NCI-H146 treated with DMSO at 0.1 percent for 48 hours (cell line): ENCODE data around the gene CD300LG.
A peak's percentile ranks its signal among the peaks of the same experiment; 100 is the strongest.
"Not testable (repeated sequence)": the region's sequence is repeated elsewhere in the genome, so short reads cannot be mapped to it uniquely, and the experiment has no call there.

ENCODE experiments used
- DNase-seq: peaks from one replicate; lab custom pipeline; 2025; ENCODE audit not compliant: unreplicated experiment; lab: John Stamatoyannopoulos, UW

Gene CD300LG

DNA sequence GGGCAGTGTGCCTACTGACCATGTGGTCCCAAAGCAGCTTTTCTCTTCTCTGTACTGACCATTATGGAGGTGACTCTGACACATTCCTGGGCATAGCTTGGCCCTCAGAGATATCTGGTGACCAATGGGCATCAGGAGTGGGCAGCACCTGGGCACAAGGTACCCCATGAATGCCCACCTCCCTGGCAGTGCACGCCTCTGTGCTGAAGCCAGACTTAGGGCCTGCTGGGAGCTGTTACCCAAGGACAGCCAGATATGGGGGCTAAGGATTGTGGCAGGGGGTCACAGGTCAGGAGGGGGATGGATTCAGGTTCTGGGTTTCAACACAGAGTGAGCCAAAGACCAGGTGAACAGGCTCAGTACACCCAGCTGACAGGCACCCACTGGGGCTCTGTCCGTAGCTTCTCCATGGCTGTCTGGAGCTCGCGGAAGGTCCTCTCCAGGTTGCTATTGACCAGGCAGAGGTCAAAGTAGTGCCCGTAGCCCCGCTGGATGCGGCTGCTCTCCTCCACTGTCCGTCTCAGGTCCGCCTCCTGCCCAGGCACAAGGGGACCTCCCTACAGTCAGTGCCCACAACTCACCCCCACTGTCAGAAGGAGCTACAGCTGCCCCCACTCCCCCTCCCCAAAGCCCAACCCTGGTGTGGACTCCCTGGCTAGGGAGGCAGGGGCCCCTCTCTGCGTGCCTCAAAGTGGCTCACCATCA lies 30.6 kb downstream of the CD300LG start:
- DNase-seq: no peak

DNA sequence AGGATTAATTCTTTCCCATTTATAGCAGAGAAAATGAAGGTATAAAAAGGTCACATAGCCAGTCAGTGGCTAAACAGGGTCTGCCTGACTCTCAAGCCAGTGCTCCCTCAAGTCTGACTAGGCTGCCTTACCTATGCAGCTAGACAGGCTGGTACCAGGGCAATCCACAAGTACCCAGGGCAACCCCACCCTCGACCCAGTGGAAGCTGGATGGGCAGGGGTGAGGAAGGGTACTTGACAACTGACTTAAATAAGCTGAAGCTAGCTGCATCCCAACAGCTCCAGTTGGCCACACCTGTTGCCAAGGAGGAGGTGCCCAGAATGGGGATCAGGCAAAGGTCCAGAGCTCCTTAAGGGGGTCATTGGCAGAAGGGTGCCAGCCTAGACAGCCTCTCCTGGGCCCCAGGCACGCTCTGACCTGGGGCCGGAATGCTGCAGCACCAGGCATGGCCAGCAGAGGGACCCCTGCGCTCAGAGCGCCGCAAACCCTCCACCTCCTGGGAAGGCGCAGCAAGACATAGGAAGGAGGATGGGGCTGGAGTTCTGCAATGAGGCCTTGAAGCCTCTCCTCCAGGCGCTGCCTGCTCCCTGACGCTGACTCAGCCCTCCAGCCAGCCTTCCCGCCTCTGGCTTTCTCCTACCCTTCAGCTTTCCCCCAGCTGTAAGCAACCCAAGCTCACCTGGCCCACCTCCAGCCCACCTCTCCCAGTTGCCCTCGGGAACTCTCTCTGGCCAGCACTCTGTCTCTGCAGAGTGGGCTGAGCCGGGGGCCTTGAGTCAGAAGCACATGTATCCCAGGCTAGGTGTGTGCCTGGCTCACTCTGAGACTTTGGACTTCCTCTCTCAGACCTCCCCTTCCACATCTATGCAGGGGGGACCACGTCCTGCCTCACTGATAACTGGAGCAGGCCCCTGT lies 31.5 kb downstream of the CD300LG start:
- DNase-seq: peak; percentile 24

DNA sequence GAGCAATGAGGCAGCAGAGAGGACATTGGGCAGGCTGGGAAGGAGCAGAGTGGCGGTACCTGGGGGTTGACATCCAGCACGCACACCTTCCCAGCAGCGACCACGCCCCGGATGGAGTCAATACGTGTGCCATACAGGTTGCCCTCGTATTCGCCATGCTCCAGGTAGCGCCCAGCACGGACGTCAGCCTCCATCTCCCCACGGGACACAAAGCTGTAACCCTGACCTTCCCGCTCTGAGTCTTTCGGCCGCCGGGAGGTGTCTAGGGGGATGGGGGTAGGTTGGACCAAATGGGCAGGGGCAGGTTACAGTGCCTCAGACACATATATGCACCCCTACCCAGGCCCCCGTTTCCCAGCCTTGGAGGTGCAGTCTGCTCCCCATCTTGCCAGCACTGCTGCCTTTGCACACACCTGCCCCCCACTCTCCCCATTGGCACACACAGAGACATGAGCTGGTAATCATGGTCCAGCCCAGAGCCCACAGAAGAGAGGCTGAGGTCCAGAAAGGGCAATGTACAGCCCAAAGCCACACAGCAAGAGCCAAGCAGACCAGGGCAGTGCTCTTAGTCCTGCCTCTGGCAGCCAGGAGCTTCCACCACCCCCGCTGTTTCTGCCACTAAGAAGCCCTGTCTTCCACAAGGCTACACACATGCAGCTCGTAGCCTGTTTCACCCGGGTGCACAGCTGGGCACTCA lies 32.9 kb downstream of the CD300LG start:
- DNase-seq: no peak

DNA sequence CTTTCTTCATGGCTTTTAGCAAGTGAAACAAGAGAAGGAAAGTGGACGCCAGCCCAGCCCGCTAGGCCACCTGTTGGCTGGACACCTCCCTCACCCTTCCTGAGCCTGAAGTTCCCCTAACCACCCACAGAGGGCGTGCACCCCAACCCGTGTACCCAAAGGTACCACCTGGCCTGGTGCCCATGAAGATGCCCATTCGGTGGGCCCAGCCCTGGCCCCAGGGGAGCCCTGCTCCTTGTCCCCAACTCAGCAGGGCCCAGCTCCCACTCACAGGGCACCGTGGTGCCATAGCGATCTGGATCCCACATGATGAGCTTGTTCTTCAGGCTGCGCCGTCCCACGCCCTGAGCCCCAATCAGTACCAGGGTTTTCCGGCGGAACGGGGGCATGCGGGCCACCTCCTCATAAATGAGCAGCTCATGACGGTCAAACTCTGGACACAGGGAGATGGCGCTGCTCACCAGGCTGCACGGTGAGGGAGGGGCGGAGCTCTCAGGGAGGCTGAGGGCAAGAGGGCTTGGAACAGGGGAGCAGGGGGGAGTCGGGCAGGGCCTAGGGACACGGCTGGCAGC lies 33.5 kb downstream of the CD300LG start:
- DNase-seq: no peak

DNA sequence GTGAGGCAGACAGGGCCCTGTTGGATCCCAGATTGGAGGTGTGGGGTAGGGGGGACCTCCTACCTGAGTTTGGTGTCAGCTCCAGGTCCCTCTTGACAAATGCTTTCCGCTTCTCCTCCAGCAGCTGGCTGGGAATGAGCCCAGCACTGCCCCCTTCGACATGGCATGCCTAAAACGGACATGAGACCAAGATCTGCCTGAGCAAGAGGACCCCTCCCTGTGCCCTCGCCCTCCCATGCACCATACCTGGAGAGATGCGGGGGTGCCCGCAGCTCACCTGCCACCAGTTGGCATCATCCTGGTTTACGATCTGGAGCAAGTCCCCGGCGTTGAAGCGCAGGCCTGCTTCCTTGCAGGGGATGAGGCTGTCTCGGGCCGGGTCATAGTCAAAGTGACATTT lies 34.2 kb downstream of the CD300LG start:
- DNase-seq: no peak

DNA sequence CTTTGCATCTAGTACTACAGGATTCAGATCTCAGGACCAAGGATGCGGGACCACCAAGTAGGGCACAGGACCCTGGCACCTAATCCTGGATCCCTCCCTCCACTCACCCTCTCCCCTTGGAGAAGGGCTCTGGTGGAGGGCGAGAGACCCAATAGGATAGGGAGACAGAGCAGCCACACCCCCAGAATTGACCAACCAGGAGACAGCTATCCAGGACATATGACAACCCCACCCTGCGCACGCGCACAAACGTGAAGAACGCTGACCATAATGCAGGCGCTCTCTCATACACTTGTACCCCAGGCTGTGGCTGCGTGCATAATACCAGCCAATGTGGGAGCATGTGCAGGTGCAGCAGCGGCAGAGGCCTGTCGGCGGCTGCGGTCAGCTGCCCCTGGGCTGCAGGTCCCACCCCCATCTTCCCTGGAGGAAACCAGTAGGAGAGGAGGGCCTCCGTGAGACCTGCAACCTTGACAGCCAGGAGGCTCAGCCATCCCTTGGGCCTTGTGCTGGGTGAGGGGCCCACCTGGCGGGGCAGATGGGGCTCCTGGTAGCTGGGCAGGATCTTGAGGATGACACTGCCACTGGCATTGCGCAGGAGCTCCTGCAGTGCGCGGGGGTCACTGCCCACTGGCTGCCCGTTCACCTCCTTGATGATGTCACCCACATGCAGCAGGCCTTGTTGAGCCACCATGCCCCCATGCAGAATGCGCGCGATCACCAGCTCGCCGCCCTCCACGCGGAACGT lies 35.0 kb downstream of the CD300LG start:
- no peak for DNase-seq

DNA sequence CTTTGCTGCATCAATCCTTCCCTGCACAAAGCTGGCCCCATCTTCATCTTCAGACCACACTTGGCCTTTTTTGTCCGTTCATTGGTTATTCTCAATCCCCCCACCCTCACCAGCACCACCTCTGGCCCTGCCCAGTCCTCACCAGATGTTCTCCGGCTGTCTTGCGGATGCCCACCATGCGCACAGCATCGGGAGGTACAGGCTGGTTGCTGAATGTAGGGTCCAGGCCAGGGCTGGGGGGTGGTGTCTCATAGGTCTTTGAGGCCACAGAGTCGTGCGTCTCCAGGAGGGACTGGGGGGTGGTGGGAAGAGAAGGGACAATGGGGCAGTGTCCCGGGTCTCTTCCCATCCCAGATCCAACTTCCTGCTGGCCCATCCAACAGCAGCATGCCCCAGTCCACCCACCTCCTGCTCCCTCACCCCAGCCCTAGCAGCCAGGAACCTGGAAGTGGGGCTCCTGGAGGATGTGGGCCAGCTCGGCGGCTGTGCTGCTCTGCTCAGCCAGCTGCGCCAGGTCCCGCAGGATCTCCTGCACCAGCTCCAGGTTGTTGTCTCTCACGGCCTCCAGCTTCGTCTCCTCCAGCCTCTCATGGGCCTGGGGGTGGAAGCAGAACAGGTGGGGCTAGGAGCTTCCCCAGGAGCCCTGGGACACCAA lies 35.9 kb downstream of the CD300LG start:
- no peak for DNase-seq

DNA sequence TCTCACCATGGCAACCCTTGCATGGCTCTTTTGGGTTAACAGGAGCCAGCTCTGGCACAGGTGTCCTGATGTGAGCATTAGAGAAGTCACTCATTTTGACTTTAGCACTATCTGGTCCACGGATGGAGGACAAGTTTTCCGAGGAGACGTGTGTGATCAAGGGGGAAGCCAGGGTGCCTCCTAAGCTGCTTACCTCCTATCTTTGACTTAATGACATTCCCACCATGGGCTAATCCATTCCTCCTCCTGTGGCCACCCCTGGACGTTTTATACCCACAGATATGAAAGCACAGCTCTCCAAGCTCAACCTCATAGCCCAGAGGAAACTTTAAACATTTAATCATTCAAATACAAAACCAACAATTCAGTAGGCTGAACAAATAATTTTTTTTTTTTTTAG lies 41.6 kb downstream of the CD300LG start:
- no peak for DNase-seq

DNA sequence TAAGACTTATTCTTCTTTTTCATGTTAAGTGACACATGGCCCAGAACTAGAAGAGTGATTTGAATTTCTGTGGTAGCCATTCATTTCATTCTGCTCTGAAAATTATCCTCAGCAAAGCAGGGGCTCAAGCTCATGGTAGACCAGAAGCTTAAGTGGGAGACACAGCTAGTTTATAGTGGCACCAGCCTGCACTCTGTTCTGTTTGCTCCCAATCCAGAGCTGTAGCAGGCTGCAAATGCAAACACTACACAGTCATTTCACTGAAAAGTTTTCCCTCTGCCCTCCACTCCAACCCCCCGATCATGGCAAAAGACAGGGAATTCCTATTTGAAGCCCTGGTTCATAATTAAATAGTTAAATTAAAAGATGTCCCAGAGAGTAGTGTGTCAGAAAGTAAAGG lies 43.3 kb downstream of the CD300LG start:
- DNase-seq: no peak

DNA sequence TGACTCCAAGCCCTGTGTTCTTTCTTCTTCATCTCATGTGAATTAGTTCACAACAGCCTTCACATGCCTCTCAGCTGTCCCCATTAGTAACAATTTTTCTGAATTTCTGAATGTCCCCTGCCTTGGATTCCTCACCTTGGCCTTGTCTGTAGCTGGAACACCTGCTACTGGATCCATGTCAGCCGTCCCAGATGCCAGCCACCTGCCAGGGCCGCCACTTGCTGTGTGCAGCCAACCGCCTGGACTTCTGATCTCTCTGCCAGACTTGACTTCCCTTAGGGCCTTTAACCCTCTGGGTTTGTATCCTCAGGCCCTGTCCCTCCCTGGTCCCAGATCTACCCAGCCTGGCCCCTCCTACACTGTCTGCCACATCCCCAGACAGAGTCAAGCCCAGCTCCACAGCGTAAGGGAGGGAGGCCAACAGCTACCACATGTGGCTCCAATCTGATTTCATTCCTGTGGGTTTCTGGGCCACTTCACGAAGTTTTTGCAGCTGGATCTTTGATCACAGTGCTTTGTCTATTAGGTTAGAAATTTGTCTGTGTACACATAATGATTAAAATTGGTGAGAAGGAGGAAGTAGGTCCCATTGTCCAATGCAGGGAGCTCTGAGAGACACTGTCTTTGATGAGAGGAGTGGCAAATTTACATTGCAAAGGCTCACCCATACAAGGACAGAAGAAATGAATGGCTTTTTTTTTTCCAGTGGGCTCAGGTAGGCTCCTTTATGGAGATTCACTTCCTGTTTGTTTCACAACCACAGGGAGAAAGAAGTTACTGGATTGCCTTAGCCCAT lies 45.1 kb downstream of the CD300LG start:
- DNase-seq: no peak

DNA sequence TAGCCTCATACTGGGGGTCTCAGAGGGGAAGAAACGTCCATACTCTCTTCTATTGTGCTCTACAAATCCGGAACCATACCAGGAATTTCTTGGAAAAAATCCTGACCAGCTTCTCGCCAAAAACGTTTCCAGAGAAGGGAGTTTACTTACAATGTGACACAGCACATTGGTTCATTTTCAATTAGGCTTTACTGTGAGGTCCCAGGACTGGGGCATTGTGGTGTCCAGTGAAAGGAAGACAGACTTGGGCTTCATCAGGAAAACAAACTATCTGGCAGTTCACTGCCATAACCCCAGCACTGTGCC lies 45.6 kb downstream of the CD300LG start:
- no peak for DNase-seq

DNA sequence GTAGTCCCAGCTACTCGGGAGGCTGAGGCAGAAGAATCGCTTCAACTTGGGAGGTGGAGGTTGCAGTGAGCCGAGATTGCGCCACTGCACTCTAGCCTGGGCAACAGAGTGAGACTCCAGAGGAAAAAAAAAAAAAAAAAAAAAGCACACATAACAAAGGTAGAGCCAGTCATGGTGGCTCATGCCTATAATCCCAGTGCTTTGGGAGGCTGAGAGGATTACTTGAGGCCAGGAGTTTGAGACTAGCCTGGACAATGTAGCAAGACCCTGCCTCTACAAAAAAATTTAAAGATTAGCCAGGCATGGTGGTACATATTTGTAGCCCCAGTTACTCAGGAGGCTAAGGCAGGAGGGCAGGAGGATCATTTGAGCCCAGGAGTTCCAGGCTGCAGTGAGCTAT lies 47.5 kb downstream of the CD300LG start:
- not testable (repeated sequence) for DNase-seq

DNA sequence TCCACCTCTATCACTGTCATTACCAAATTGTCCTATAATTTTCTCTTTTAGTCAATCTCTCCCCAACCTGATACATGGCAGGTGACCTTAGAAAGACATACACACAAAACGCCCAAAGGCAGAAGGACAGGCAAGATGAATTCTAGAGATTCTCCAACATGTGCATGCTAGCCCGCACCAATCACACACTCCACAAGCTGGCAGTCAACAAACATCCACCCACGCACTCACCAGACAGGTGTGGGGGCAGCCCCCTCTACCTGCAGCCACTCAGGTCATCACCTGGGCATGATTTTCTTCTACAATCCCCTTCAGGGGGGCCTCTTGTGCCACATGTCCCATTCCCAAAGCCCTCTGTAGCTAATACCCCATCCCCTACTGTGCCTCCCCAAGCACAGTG lies 50.9 kb downstream of the CD300LG start:
- DNase-seq: no peak

DNA sequence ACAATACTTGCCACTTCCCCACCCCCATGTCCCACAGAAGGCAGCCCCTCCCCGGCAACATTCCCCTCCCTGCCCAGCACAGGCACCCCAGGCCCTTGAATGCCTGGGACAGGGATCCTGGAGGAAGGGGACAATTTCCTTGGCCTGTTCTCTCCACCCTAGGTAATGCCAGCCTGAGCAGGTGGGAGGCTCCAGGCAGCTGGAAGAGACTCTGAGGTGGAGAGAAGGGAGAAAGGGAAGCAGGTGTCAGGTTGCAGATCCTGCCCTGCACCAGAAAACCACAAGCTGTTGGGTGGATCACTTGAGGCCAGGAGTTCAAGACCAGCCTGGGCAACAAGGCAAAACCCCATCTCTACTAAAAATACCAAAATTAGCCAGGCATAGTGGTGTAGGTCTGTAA lies 51.5 kb downstream of the CD300LG start:
- DNase-seq: no peak

DNA sequence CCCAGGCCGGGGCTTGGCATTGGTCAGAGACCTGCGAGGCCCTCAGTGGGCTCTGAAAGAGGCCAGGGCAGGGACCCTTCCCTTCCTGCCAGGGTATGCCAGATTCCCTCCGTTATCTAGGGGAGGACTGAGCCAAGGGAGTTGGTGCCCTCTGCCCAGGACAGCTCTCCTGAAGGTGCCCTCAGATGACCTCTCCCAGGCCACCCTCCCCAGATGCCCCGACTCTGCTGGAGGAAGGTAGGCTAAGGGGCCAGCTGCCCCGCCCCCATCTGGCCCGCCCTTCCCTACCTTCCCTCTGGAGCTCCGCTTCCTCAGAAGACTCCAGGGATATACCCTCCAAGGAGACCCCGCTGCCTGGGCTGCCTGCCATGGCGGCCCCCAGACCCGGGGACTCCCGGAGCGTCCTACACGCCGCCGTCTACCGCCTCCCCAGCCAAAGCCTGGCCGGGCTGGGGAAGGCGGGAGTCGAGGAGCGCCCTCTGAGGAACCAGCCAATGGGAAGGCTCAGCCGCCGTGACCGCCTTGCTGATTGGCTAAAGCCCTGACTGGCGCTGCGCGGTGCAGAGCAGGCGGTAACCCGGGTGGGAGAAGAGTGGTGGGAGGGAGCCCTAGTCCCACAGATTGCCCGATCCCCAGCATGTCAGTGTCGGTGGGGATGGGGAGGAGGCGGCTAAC lies 53.3 kb downstream of the CD300LG start:
- DNase-seq: peak; percentile 53

DNA sequence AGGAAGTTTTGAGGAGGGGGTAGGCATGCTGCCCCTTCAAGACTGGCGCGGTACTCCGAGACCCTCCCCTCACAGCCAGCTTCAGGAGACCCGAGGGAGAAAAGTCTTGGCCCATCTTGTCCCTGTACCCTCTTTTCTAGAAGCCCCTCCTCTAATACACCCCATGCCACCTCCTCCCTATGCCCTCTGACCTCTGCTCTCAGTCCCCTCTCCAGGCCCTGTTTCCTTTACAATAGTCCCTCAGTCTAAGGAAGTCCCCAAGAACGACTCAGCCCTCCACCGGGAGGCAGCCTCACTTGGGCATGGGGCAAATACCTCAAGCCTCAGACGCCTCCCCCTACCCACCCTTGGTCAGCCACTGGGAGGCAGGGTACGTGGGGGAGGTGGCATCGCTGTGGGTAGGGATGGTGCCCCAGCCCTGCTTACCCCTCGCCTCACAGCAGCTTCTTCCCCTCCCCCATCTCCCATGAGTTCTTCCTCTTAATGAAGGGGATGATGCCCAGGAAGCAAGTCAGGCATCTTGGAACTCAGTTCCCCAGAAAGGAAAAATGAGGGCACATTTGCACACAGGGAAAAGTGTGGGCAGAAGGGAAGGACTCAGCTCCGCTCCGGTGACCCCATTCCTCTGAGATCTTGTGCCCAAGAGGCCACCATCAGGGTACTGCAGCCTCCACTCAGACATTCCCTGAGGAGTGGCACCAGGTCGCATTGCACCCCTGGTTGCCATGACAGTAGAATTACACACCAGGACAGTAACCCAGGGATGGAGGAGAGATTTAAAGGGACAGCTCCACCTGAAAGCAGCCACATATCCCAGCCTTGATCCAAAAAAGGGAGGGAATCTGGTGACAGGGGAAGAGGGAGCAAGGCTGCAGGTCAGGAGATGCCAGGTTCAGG lies 54.1 kb downstream of the CD300LG start:
- DNase-seq: no peak

DNA sequence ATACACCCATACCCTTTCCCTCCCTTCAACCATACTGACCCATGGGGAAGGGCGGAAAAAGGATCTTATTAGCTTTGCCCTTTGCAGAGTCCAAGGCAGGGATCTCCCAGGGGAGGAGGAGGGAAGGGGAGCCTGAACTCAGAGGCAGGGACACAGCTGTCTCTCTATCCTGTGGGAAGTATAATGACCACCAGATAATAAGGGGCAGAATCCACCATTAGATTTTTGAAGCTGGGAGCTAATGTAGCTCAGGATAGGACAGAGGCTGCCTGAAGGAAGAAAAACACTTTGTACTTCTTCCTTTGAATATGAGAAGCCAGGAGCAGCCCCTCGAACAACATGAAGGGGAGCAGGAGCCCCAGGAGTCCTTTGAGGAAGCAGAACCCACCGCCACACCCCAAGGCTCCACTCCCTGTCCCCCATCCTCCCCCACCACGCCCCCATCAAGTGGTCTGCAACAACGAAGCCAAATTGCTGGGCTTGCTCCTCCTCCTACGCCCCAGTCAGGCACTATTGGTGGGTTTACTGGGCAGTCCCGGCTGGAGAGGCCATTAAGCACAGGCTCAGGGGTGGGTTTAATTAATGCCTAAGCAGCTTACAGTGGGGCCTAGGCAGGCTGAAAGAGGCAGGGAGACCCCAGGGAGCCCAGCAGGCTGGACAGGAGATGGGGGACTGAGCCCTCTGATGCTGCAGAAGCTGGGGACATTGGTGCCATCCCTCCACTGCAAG lies 55.0 kb downstream of the CD300LG start:
- DNase-seq: no peak
